HG03565 (cell line): ENCODE results near the gene MFSD2A.
"Not testable (repeated sequence)": the region's sequence is repeated elsewhere in the genome, so short reads cannot be mapped to it uniquely, and the experiment has no call there.

ENCODE experiments used
- ATAC-seq: cut with Tn5 transposase; IDR thresholded peaks from one replicate; pipeline ENCODE4 v1.9.1; 2021; ENCODE audit warnings: mild to moderate bottlenecking, moderate library complexity; ENCODE audit not compliant: unreplicated experiment

MFSD2A gene

DNA sequence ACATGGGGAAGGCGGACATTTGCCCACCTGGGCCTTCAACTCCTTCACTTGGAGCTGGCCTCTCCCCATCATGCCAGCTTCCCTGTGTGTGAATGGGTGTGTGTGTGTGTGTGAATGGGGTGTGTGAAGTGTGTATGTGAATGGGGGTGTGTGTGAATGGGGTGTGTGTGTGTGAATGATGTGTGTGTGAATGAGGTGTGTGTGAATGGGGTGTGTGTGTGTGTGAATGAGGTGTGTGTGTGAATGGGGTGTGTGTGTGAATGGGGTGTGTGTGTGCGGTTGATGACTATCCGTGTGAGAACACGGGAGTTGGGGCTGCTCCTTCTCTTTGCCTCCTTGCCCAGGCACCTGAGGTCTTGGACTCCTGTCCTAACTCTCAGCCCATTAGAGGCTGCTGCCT lies 9.6 kb downstream of the MFSD2A start:
- ATAC-seq, result no peak

DNA sequence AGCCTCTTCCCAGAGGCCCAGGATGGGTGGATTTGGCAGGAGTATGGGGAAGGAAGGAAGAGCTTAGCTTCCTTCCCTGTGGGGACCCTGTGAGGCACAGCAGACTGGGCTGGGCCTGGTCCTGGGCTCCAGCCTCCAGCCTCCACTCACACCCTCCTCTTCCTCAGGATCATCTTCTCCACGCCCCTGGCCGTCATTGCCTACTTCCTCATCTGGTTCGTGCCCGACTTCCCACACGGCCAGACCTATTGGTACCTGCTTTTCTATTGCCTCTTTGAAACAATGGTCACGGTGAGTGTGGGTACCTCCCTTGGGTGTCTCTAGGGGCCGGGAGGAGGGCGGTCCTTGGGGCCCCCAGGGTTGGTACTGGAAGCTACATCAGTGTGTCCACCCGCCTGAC lies 10.1 kb downstream of the MFSD2A start:
- ATAC-seq, result no peak

DNA sequence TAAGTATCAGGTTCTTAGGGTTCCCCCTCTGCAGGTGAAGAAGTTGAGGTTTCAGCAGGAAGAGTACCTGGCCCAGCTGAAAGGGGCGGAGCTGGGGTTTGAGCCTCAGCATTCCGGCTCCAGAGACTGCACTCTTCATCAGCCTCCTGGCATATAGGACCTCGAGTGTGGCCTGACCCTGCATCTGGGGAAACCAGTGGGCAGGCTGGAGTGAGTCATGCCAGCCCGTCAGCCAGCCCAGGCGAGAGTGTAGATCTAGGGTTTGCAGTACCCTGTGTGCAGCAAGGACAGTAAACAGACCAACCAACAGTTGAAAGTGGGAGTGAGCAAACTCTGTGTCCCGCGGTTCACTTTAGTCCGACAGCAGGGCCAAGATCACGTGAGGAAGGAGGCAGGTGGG lies 14.1 kb downstream of the MFSD2A start:
- no peak for ATAC-seq

GRCh38 chr1:39969531-39970270 lies 14.8 kb downstream of the MFSD2A start:
- ATAC-seq, result no peak

GRCh38 chr1:39970274-39970673 lies 15.3 kb downstream of the MFSD2A start:
- no peak for ATAC-seq

GRCh38 chr1:39971138-39971537 lies 16.2 kb downstream of the MFSD2A start:
- ATAC-seq, result no peak

DNA sequence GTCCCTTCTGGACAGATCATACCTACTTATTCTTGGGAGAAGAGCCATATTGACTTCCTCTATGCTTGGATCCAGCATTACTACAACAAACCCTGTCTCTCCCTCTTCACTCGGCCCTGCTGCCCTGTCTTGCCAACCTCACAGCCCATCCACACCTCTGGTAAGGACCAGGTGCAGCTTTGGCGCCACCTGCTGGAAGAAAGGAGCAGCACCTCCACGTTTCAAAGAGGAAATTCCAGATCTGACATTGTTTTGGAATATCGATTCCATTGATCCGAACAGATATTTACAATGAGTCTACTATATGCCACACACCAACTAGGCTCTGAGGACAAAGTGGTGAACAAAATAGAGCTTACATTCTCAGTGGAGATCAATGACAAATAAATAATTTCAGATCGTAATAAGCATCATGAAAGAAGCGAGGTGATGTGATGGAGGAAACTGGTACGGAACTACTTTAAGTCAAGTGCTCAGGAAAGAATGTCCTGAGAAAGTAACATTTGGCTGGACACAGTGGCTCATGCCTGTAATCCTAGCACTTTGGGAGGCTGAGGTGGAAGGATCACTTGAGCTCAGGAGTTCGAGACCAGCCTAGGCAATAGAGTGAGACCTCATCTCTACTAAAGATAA lies 18.7 kb downstream of the MFSD2A start:
- no peak for ATAC-seq

DNA sequence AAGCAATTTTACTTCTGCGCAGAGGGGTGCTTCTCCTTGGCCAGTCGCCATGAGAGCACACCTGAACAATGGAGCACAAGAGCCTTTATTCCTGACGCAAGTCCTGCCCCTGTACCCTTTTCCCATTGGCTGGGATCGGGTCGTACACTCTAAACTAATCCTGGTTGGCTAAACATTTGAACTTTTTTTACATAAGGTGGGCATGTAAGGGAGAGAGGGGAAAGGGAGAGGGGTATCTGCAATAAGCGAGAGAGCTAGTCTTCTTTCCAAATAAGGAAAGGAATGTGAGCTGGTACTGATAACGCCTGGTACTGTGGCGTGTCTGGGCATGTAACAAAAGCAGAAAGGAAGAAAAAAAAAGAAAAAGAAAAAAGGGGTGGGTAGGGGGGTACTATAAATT lies 21.8 kb downstream of the MFSD2A start:
- ATAC-seq, result no peak

DNA sequence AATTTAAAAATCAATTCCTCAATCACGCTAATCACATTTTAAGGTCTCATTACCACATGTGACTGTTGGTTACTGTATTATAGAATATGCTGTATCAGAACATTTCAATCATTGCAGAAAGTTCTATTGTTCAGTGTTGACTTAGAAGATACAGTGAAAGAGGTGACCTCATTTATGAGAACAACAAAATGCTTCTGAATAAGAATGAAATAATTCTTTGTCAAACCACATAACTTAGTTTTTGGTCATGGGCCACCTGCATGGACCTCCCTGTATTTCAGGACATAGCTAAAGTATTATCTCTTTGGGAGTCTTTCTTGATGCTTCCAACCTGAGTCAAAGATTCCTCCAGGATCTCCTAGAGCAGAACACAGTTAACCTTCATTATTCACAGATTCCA lies 22.3 kb downstream of the MFSD2A start:
- no peak for ATAC-seq

DNA sequence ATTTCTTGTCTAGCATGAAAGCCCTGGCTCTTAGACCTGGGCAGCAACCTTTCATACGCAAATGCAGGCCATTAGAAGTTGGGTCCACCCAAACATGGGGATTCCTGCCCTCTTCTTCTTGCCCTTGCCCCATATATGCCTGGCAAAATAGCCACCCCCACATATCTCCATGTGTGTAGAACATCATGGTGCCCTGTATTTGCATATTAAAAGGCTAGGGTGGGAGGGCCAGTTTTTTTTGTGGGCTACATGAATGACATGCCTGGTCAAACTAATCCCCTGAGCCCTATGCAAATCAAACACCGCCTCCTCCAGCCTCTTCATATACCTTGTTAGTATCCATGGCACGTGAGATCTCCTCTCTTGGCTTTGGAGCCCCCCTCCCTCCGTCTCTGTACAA lies 24.7 kb downstream of the MFSD2A start:
- no peak for ATAC-seq

- ATAC-seq, result no peak
These were observed 25.8 kb downstream of the MFSD2A start for GRCh38 chr1:39980555-39981313.

GRCh38 chr1:39981385-39981784 lies 26.4 kb downstream of the MFSD2A start:
- no peak for ATAC-seq

GRCh38 chr1:39981945-39982344 lies 27.0 kb downstream of the MFSD2A start:
- no peak for ATAC-seq

- not testable (repeated sequence) for ATAC-seq
These were observed 29.5 kb downstream of the MFSD2A start for GRCh38 chr1:39984480-39984879.

- no peak for ATAC-seq
These were observed 30.0 kb downstream of the MFSD2A start for GRCh38 chr1:39984951-39985350.

GRCh38 chr1:39987869-39988268 lies 32.9 kb downstream of the MFSD2A start:
- no peak for ATAC-seq

- no peak for ATAC-seq
These were observed 33.8 kb downstream of the MFSD2A start for GRCh38 chr1:39988618-39989343.

DNA sequence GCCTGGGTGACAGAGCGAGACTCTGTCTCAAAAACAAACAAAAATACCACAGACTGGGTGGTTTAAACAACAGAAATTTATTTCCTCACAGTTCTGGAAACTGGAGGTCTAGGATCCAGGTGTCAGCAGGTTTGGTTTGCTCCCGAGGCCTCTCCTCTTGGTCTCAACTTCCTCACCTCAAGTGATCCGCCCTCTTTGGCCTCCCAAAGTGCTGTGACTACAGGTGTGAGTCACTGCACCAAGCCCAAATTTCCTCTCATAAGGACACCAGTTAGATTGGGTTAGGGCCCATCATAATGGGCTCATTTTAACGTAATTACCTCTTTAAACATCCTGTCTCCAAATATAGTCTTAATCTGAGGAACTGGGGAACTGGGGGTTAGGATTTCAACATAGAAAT lies 35.5 kb downstream of the MFSD2A start:
- ATAC-seq, result no peak

DNA sequence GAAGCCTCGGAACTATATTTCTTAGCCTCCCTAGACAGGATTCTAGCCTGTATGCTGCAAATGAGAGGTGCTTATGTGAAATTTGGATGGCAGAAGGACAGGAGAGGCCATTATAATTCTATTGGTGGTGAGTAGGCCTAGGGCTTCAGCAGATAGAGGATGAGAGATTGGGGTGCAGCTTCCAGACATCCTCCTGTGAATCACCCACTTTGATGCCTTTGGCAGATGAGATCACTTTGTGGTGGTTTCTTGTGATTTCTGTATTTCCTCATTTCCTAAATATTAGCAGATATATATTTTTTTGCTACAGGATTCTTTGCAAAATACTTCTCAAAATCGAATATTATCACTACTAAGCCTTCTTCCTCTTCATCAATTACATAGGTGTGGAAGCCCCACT lies 37.3 kb downstream of the MFSD2A start:
- no peak for ATAC-seq

DNA sequence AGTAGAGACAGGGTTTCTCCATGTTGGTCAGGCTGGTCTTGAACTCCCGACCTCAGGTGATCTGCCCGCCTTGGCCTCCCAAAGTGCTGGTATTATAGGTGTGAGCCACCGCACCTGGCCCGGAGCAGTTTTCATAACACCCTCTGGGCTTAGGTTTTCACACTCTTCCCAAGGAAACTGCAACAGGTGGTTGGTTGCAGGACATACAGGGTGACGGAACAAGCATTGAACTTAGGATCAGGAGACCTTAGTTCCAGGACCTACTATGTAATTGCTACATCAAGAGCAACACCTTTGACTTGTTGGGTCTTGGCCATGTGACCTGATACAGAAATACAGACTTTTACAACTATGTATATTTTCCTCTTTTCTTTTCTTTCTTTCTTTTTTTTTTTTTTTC lies 37.9 kb downstream of the MFSD2A start:
- ATAC-seq, result no peak

- peak; percentile 57 for ATAC-seq
These were observed 41.0 kb downstream of the MFSD2A start for GRCh38 chr1:39995973-39996393.
